GM12878 (cell line): ENCODE data around the gene SNX30. TPM values are rescaled to one million over a fixed set of nuclear protein-coding genes. Genes with fewer than 3 reads are reported as not detected.

ENCODE experiments used
- ATAC-seq: fragments of 200-7000 bp; cut with Tn5 transposase; 3 replicates; pipeline ENCODE4 v1.9.1; 2020; ENCODE audit warnings: mild to moderate bottlenecking, moderate library complexity
- BruUV-seq: library from RNA; stranded (reverse); fragments of 400-500 nt; replicated peaks from 2 replicates; lab custom pipeline; 2021; lab: Mats Ljungman, UMichigan
- CTCF ChIA-PET: fragments of 300-600 bp; sonication (Branson Sonifier 250); formaldehyde crosslinking; extraction: SDS; loops from one replicate; lab custom pipeline; 2021; ENCODE audit warnings: inconsistent platforms; lab: Yijun Ruan, JAX
- POLR2A ChIA-PET: fragments of 350-600 bp; formaldehyde crosslinking; extraction: SDS; loops from one replicate; lab custom pipeline; 2021; ENCODE audit warnings: inconsistent platforms; lab: Charles Lee
- RAD21 ChIA-PET: fragments of 300-600 bp; sonication (Branson Sonifier 250); formaldehyde crosslinking; loops from one replicate; lab custom pipeline; 2023; ENCODE audit warnings: antibody characterized with exemption; ENCODE audit not compliant: unreplicated experiment; lab: Charles Lee
- SMC1A ChIA-PET: fragments of 300-600 bp; sonication (Branson Sonifier 250); formaldehyde crosslinking; loops from one replicate; lab custom pipeline; 2023; ENCODE audit not compliant: unreplicated experiment, uncharacterized antibody; lab: Charles Lee
- DNase-seq: peaks from one replicate; pipeline ENCODE4 v3.0.0-alpha.2; 2011; ENCODE audit warnings: low read depth, low spot score
- FAIRE-seq: peaks from 3 replicates; lab custom pipeline; 2011; peaks lifted over from hg19 to GRCh38; lab: Jason Lieb, UNC
- H2AFZ ChIP-seq: 2 replicates; pipeline ENCODE4 v1.6.0; 2011; ENCODE audit warnings: low read depth, low read length, control low read depth; ENCODE audit not compliant: control insufficient read depth
- H3K27ac ChIP-seq: 2 replicates; pipeline ENCODE4 v1.5.1; 2011; ENCODE audit warnings: control low read depth; ENCODE audit not compliant: control insufficient read depth, insufficient read depth
- H3K27me3 ChIP-seq, 2 experiments: replicated peaks in 1 of 2; 2 replicates each; pipeline versions ENCODE4 v1.6.0 to v1.6.1; 2011; ENCODE audit warnings: low read length in 1 of 2; ENCODE audit not compliant: control insufficient read depth in 2 of 2, insufficient read depth in 2 of 2
- H3K36me3 ChIP-seq, 2 experiments: 2 replicates each; pipeline ENCODE4 v1.5.1; 2011; ENCODE audit warnings: low read length in 1 of 2; ENCODE audit not compliant: control insufficient read depth in 2 of 2, insufficient read depth in 2 of 2
- H3K4me1 ChIP-seq: 2 replicates; pipeline ENCODE4 v1.6.1; 2011; ENCODE audit warnings: mild to moderate bottlenecking, low read length, moderate library complexity, mixed read lengths; ENCODE audit not compliant: control insufficient read depth, insufficient read depth
- H3K4me2 ChIP-seq: 2 replicates; pipeline ENCODE4 v1.6.0; 2011; ENCODE audit warnings: control low read depth; ENCODE audit not compliant: control insufficient read depth, insufficient read depth
- H3K4me3 ChIP-seq: fragments of 200-600 bp; sonication (generic); 2 replicates; pipeline ENCODE4 v1.5.1; 2016
- H3K79me2 ChIP-seq: 2 replicates; pipeline ENCODE4 v1.6.0; 2011; ENCODE audit warnings: low read length; ENCODE audit not compliant: control insufficient read depth, insufficient read depth
- H3K9ac ChIP-seq: 2 replicates; pipeline ENCODE4 v1.8.0; 2011; ENCODE audit warnings: low read length, control low read depth, mixed read lengths; ENCODE audit not compliant: control insufficient read depth, insufficient read depth
- H3K9me3 ChIP-seq: replicated peaks from 3 replicates; pipeline ENCODE4 v1.5.1; 2011; ENCODE audit warnings: mild to moderate bottlenecking, low read length; ENCODE audit not compliant: control insufficient read depth, insufficient read depth
- H4K20me1 ChIP-seq: 2 replicates; pipeline ENCODE4 v1.6.0; 2011; ENCODE audit not compliant: control insufficient read depth, insufficient read depth
- ATF2 ChIP-seq: IDR thresholded peaks from 2 replicates; pipeline ENCODE4 v1.6.1; 2012; ENCODE audit warnings: low read length, inconsistent platforms
- BCL11A ChIP-seq: IDR thresholded peaks from 2 replicates; pipeline ENCODE4 v1.6.1; 2011; ENCODE audit warnings: low read depth, low read length
- IKZF1 ChIP-seq: fragments of 450-650 bp; conservative IDR thresholded peaks from 2 replicates; pipeline ENCODE4 v1.6.1; 2017; ENCODE audit warnings: antibody characterized with exemption, mild to moderate bottlenecking
- MEF2B ChIP-seq: fragments of 450-650 bp; IDR thresholded peaks from 2 replicates; pipeline ENCODE4 v1.6.1; 2018; ENCODE audit warnings: mild to moderate bottlenecking, moderate library complexity; ENCODE audit not compliant: partially characterized antibody, poor library complexity, severe bottlenecking
- NKRF ChIP-seq: fragments of 450-650 bp; conservative IDR thresholded peaks from 2 replicates; pipeline ENCODE4 v1.6.1; 2017; ENCODE audit warnings: mild to moderate bottlenecking, moderate library complexity
- NRF1 ChIP-seq: conservative IDR thresholded peaks from 2 replicates; pipeline ENCODE4 v1.6.1; 2011; ENCODE audit warnings: mild to moderate bottlenecking, low read depth, low read length, improper control_type of control experiment
- PKNOX1 ChIP-seq: fragments of 450-650 bp; IDR thresholded peaks from 2 replicates; pipeline ENCODE4 v1.6.1; 2016; ENCODE audit warnings: mild to moderate bottlenecking
- POLR2AphosphoS5 ChIP-seq: IDR thresholded peaks from 2 replicates; pipeline ENCODE4 v1.6.1; 2011; ENCODE audit warnings: mild to moderate bottlenecking, low read length, inconsistent platforms
- SIN3A ChIP-seq: IDR thresholded peaks from 2 replicates; pipeline ENCODE4 v1.6.1; 2012; ENCODE audit warnings: low read depth, low read length, improper control_type of control experiment
- SMAD1 ChIP-seq: fragments of 450-650 bp; IDR thresholded peaks from 2 replicates; pipeline ENCODE4 v1.6.1; 2018; ENCODE audit warnings: mild to moderate bottlenecking, low read depth; ENCODE audit not compliant: partially characterized antibody
- SPI1 ChIP-seq: IDR thresholded peaks from 2 replicates; pipeline ENCODE4 v1.6.1; 2011; ENCODE audit warnings: low read depth, mild to moderate bottlenecking, low read length, moderate library complexity, borderline replicate concordance; ENCODE audit not compliant: insufficient read depth
- ZSCAN29 ChIP-seq: fragments of 450-650 bp; IDR thresholded peaks from 2 replicates; pipeline ENCODE4 v1.6.1; 2017; ENCODE audit warnings: mild to moderate bottlenecking, moderate library complexity
- WGBS: methylation state at CpG from one replicate; pipeline ENCODE4 v1.1.6; 2016; ENCODE audit warnings: low lambda C conversion rate; ENCODE audit not compliant: insufficient replicate concordance, insufficient coverage; ENCODE audit errors: missing lambda C conversion rate; 5-methylcytosine and 5-hydroxymethylcytosine counted together
- in situ Hi-C: fragments of 300-500 bp; cut with MboI; formaldehyde crosslinking; loops from 9 replicates; pipeline ENCODE4 v1.14.3; 2018; ENCODE audit warnings: mixed read lengths
- intact Hi-C: fragments of 100-400 bp; cut with micrococcal nuclease; formaldehyde crosslinking; loops from one replicate; pipeline ENCODE4 v1.14.2; 2022; ENCODE audit not compliant: unreplicated experiment
- polyA plus RNA-seq, 11 experiments: library from polyadenylated mRNA; depleted of rRNA in 4 of 11; unstranded in 6 of 11; stranded (reverse) in 5 of 11; fragments of >200 nt; fragmentation: Nextera tagmentation in 4 of 11; fragmentation: Illumina TruSeq in 1 of 11; extraction: Ambion mirVana in 4 of 11; extraction: Trizol in 1 of 11; gene quantifications; 1 replicate in 1 of 11; 2 replicates in 10 of 11; pipeline versions ENCODE4 v1.2.1 to v1.2.3, GENCODE V29; 2011 to 2016; ENCODE audit warnings: inconsistent platforms in 2 of 11, missing spikeins in 2 of 11, low read depth in 1 of 11
- total RNA-seq, 4 experiments: library from RNA; depleted of rRNA in 3 of 4; stranded (reverse); fragments of >200 nt in 3 of 4; fragmentation: Illumina TruSeq in 1 of 4; extraction: Trizol in 1 of 4; gene quantifications; 2 replicates each; pipeline versions ENCODE4 v1.2.1 to v1.2.3, GENCODE V29; 2013 to 2021

Gene SNX30
- total and polyA plus RNA-seq, 10 of the 15 experiments (the other 5 are each of a cell fraction or from before 2014, with no cell fraction given), result 0.53 to 4.0 (median 1.5) TPM

DNA sequence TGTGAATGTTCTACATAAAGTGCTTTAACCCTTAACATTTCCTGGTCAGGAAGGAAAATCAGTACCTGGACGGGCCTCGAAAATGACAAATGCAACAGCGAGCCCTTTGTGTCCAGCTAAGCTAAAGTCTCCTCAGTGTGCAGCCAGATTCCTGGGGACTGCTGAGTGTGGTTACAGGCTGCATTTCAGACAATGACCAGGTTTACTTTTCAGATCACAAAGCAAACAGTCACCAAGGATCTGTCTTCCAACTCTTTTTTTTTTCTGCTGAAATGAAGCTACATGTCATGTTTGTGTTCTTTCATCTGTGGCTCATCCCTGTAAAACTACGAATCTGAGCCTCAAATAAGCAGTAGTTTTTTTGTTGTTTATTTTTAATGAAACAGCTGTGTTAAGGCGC lies 119.4 kb downstream of the SNX30 start (continued):
- no peak for TF ChIP-seq SMAD1

GRCh38 chr9:112870556-112870955 lies 120.0 kb downstream of the SNX30 start:
- no peak for FAIRE-seq
- Histone ChIP-seq H3K9me3 (no peaks in the 10 kb centered on the region), H3K9ac (no peak overlapping the region), H3K4me1 (peaks cover 14% of the 10 kb centered on the region), H3K36me3 (no peaks in the 10 kb centered on the region; a peak in 1 of 4 replicates), H4K20me1 (no peaks in the 10 kb centered on the region), H2AFZ (no peak overlapping the region), H3K27me3 (no peaks in the 10 kb centered on the region; a peak in 1 of 4 replicates), H3K4me2 (no peak overlapping the region), H3K4me3 (no peak overlapping the region), H3K27ac (no peak overlapping the region), H3K79me2 (no peaks in the 10 kb centered on the region)
- in situ Hi-C loops, result no loop called here
- POLR2A ChIA-PET, result no interaction called here
- intact Hi-C loops, result no loop called here
- no peak for TF ChIP-seq BCL11A
- BruUV-seq, result no TSS peak
- CTCF ChIA-PET, result no interaction called here
- no peak for DNase-seq
- RAD21 ChIA-PET, result no interaction called here
- SMC1A ChIA-PET, result interaction anchor here (1.3 kb wide), 1 partner anchor 33 kb away, joined by 3 read pairs; no protein-coding TSS in a partner anchor
- WGBS, result 63% methylated on average over 6 of the region's 6 CpGs
- no peak for ATAC-seq

DNA sequence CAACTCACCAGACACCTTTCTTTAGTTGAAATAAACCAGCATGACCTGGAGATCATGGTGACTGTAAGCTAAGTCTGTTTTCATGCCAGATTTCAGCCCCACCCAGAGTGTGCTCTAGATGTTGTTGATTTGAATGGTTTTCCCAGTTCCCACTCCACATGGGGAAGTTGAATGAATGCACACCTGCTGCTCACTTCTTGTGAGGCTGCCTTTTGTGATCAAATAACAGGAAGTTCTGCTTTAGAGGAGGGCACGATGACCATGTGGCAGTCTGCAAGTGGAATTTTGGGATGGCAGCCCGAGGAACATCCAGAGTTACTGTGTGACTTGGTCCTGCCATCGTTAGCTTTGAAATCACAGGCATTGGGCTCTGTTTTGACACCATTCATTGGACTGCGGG lies 121.5 kb downstream of the SNX30 start:
- Histone ChIP-seq H3K27me3 (no peaks in the 10 kb centered on the region; a peak in 1 of 4 replicates), H2AFZ (no peak overlapping the region), H3K4me1 (peaks cover 14% of the 10 kb centered on the region), H3K79me2 (no peaks in the 10 kb centered on the region), H3K27ac (no peak overlapping the region), H3K9ac (no peak overlapping the region), H3K36me3 (no peaks in the 10 kb centered on the region; a peak in 1 of 4 replicates), H3K9me3 (no peaks in the 10 kb centered on the region), H3K4me3 (no peak overlapping the region), H4K20me1 (no peaks in the 10 kb centered on the region), H3K4me2 (no peak overlapping the region)
- in situ Hi-C loops, result no loop called here
- ChIA-PET SMC1A (no interaction called here), RAD21 (no interaction called here), POLR2A (no interaction called here), CTCF (no interaction called here)
- no peak for FAIRE-seq
- 54% methylated on average over 4 of the region's 4 CpGs for WGBS
- intact Hi-C loops, result no loop called here
- no peak for ATAC-seq
- no TSS peak for BruUV-seq
- DNase-seq, result no peak
- no peak for TF ChIP-seq NRF1
- no peak for TF ChIP-seq MEF2B
- TF ChIP-seq BCL11A, result no peak
- TF ChIP-seq PKNOX1, result no peak
- no peak for TF ChIP-seq ZSCAN29
- TF ChIP-seq ATF2, result no peak
- TF ChIP-seq SPI1, result no peak
- TF ChIP-seq IKZF1, result no peak
- TF ChIP-seq POLR2AphosphoS5, result no peak
- TF ChIP-seq SIN3A, result no peak
- TF ChIP-seq NKRF, result no peak
